Nephron progenitor cell (in vitro differentiated cells): Measurements from ENCODE around the gene DLG3.

ENCODE experiments used
- DNase-seq: peaks from one replicate; pipeline ENCODE4 v3.0.0; 2021
- H3K27ac Mint-ChIP-seq: 2 replicates; pipeline ENCODE4 v1.8.0; 2021; ENCODE audit warnings: mild to moderate bottlenecking, moderate library complexity, mixed read lengths
- H3K27me3 Mint-ChIP-seq: 2 replicates; pipeline ENCODE4 v1.8.0; 2021; ENCODE audit warnings: mild to moderate bottlenecking, low read depth, mixed read lengths; ENCODE audit not compliant: poor library complexity
- H3K36me3 Mint-ChIP-seq: 2 replicates; pipeline ENCODE4 v1.8.0; 2021; ENCODE audit warnings: low read depth, mixed read lengths
- H3K4me1 Mint-ChIP-seq: 2 replicates; pipeline ENCODE4 v1.8.0; 2021; ENCODE audit warnings: mixed read lengths
- H3K4me3 Mint-ChIP-seq: 2 replicates; pipeline ENCODE4 v1.8.0; 2021; ENCODE audit warnings: mild to moderate bottlenecking, moderate library complexity, mixed read lengths
- H3K9me3 Mint-ChIP-seq: 2 replicates; pipeline ENCODE4 v1.8.0; 2021; ENCODE audit warnings: mild to moderate bottlenecking, moderate library complexity, mixed read lengths
- CTCF ChIP-seq: fragments of 200-600 bp; sonication (generic); IDR thresholded peaks from 2 replicates; pipeline ENCODE4 v1.5.0; 2021; ENCODE audit warnings: antibody characterized with exemption

The DLG3 gene

GRCh38 chrX:70479247-70479921, 34.7 kb downstream of the DLG3 start:
- no peak for TF ChIP-seq CTCF
- Mint-ChIP-seq H3K27ac (peak overlapping the region; percentile 94), H3K27me3 (peaks cover 4% of the 10 kb centered on the region), H3K9me3 (peaks cover 43% of the 10 kb centered on the region), H3K4me1 (peaks cover 80% of the 10 kb centered on the region), H3K36me3 (peaks cover 26% of the 10 kb centered on the region), H3K4me3 (peak overlapping the region; percentile 12)
- DNase-seq: no peak

- Mint-ChIP-seq H3K27me3 (peaks cover 4% of the 10 kb centered on the region), H3K9me3 (peaks cover 41% of the 10 kb centered on the region), H3K27ac (peak overlapping the region; percentile 30), H3K36me3 (peaks cover 31% of the 10 kb centered on the region), H3K4me3 (peak overlapping the region; percentile 54), H3K4me1 (peaks cover 84% of the 10 kb centered on the region)
- no peak for DNase-seq
- no peak for TF ChIP-seq CTCF
Measured at GRCh38 chrX:70479922-70480659, 35.5 kb downstream of the DLG3 start.

- no peak for TF ChIP-seq CTCF
- H3K27me3 Mint-ChIP-seq: peaks cover 4% of the 10 kb centered on the region
Measured at GRCh38 chrX:70480660-70481018, 36.0 kb downstream of the DLG3 start.

GRCh38 chrX:70481471-70482270, 37.0 kb downstream of the DLG3 start:
- peaks cover 72% of the 10 kb centered on the region for H3K4me1 Mint-ChIP-seq

More at GRCh38 chrX:70480660-70481018, 36.0 kb downstream of the DLG3 start:
- H3K9me3 Mint-ChIP-seq: peaks cover 38% of the 10 kb centered on the region
- peaks cover 83% of the 10 kb centered on the region for H3K4me1 Mint-ChIP-seq
- H3K36me3 Mint-ChIP-seq: peaks cover 33% of the 10 kb centered on the region
- peak overlapping the region; percentile 54 for H3K4me3 Mint-ChIP-seq
- H3K27ac Mint-ChIP-seq: peak overlapping the region; percentile 30
- DNase-seq: no peak

GRCh38 chrX:70482300-70482699, 37.7 kb downstream of the DLG3 start:
- Mint-ChIP-seq H3K4me3 (no peak overlapping the region), H3K4me1 (peaks cover 66% of the 10 kb centered on the region), H3K36me3 (peaks cover 45% of the 10 kb centered on the region), H3K9me3 (peaks cover 35% of the 10 kb centered on the region), H3K27me3 (peaks cover 4% of the 10 kb centered on the region), H3K27ac (peak overlapping the region; percentile 30)
- no peak for TF ChIP-seq CTCF
- no peak for DNase-seq

More at GRCh38 chrX:70481471-70482270, 37.0 kb downstream of the DLG3 start:
- peaks cover 42% of the 10 kb centered on the region for H3K36me3 Mint-ChIP-seq
- peaks cover 33% of the 10 kb centered on the region for H3K9me3 Mint-ChIP-seq
- TF ChIP-seq CTCF: no peak
- no peak overlapping the region for H3K4me3 Mint-ChIP-seq
- peaks cover 4% of the 10 kb centered on the region for H3K27me3 Mint-ChIP-seq
- peak overlapping the region; percentile 30 for H3K27ac Mint-ChIP-seq
- peak; percentile 11 for DNase-seq
